Heart right ventricle (tissue), 16 donors: ENCODE results near the gene ARL15. TPM values are rescaled to one million over a fixed set of nuclear protein-coding genes. Genes with fewer than 3 reads are reported as not detected.

ENCODE experiments used
- ATAC-seq, 8 donors: fragments of 200-7000 bp; cut with Tn5 transposase; one replicate each; pipeline ENCODE4 v1.9.1; 2020; ENCODE audit warnings: mild to moderate bottlenecking in 8 of 8, moderate library complexity in 8 of 8, moderate number of reproducible peaks in 1 of 8
- DNase-seq, 2 donors: peaks; one replicate each; pipeline ENCODE4 v3.0.0-alpha.2; 2020
- H3K27ac ChIP-seq, 10 donors: fragments of 200-600 bp; sonication (generic) in 2 of 10; one replicate each; pipeline versions ENCODE4 v1.5.0 to v1.8.0; 2020 to 2022; ENCODE audit warnings: mild to moderate bottlenecking in 3 of 10
- H3K27me3 ChIP-seq, 7 donors: fragments of 200-600 bp; one replicate each; pipeline ENCODE4 v1.8.0; 2021 to 2022; ENCODE audit warnings: mild to moderate bottlenecking in 2 of 7
- H3K36me3 ChIP-seq, 9 donors: fragments of 200-600 bp; sonication (generic) in 1 of 9; one replicate each; pipeline versions ENCODE4 v1.5.0 to v1.8.0; 2020 to 2022; ENCODE audit warnings: mild to moderate bottlenecking in 2 of 9
- H3K4me1 ChIP-seq, 9 donors: fragments of 200-600 bp; sonication (generic) in 1 of 9; one replicate each; pipeline versions ENCODE4 v1.5.0 to v1.8.0; 2020 to 2022; ENCODE audit warnings: mild to moderate bottlenecking in 4 of 9
- H3K4me3 ChIP-seq, 10 donors: fragments of 200-600 bp; sonication (generic) in 2 of 10; one replicate each; pipeline versions ENCODE4 v1.5.0 to v1.8.0; 2020 to 2022; ENCODE audit warnings: mild to moderate bottlenecking in 7 of 10, moderate library complexity in 2 of 10
- H3K9me3 ChIP-seq, 11 donors: fragments of 200-600 bp in 10 of 11; sonication (generic) in 2 of 11; one replicate each; pipeline versions ENCODE4 v1.5.0 to v1.8.0; 2013 to 2022; ENCODE audit warnings: mild to moderate bottlenecking in 2 of 11, control low read depth in 1 of 11, moderate library complexity in 1 of 11
- WGBS, 2 donors: extraction: QIAGEN DNeasy Blood & Tissue Kit; methylation state at CpG; one replicate each; pipeline ENCODE4 v1.1.7; 2013; ENCODE audit warnings: inconsistent platforms in 1 of 2; 5-methylcytosine and 5-hydroxymethylcytosine counted together
- intact Hi-C, 10 donors: fragments of 100-400 bp; cut with DNase I; formaldehyde crosslinking; loops; one replicate each; pipeline versions ENCODE4 v1.11.1 to v1.14.2; 2022
- polyA plus RNA-seq, 2 donors: library from polyadenylated mRNA; stranded (reverse); fragments of 200-250 nt; gene quantifications; one replicate each; pipeline ENCODE4 v1.2.3, GENCODE V29; 2013
- total RNA-seq, 10 donors: library from RNA; stranded (reverse); fragmentation: NEBNext Ultra II Directional in 3 of 10; extraction: Animal tissue kit (Norgen Biotek cat#: 25700) in 3 of 10; gene quantifications; one replicate each; pipeline versions ENCODE4 v1.2.1 to v1.2.4, GENCODE V29; 2021 to 2023
- TF ChIP-seq, protein P1 (sequence below), 9 donors: fragments of 200-600 bp; sonication (generic) in 2 of 9; IDR thresholded peaks; one replicate each; pipeline versions ENCODE4 v1.5.0 to v1.8.0; 2021 to 2022; ENCODE audit warnings: antibody characterized with exemption in 9 of 9, mild to moderate bottlenecking in 5 of 9, moderate library complexity in 1 of 9
- donor health status: Arrhythmogenic right ventricular cardiomyopathy.
- donor health status: ischemic (EF 13 %, LVEDD 7.1; RV severe dilation, severe dysfunction).
- donor health status: healthy with polysubstance abuse.
- donor health status: DM: no; HTN: yes; CAD: no.
- donor health status: DM: no; HTN: no; CAD: no.
- donor health status: ischemic (EF 25% LVEDD 6.9; RV normal size, moderate dysfunction).
- donor health status: ischemic (EF 25% LVEDD 5.7; RV mildly dilated, moderate dysfunction).
- donor health status: healthy.
- donor health status: DM: yes; HTN: yes; CAD: no.
- donor health status: Ischemic cardiomyopathy.
- donor health status: ischemic (EF 35%, LVEDD 5.7; RV mildly dilated, moderate dysfunction).
- donor health status: nonischemic (EF 11% LVEDD 7.7; RV severe dilation, severe dysfunction).
- donor health status: DM: yes; HTN: yes; CAD: no.
- donor health status: PGD.
- donor health status: ischemic (EF 29% LVEDD 5.4; RV normal size, mild dysfunction).
- donor health status: nonischemic (EF 23%, LVEDD 6.1; RV moderate dilation, normal function).

Gene ARL15
- total and polyA plus RNA-seq, 12 donors = 7.8 to 31.8 (median 26.9) TPM

DNA sequence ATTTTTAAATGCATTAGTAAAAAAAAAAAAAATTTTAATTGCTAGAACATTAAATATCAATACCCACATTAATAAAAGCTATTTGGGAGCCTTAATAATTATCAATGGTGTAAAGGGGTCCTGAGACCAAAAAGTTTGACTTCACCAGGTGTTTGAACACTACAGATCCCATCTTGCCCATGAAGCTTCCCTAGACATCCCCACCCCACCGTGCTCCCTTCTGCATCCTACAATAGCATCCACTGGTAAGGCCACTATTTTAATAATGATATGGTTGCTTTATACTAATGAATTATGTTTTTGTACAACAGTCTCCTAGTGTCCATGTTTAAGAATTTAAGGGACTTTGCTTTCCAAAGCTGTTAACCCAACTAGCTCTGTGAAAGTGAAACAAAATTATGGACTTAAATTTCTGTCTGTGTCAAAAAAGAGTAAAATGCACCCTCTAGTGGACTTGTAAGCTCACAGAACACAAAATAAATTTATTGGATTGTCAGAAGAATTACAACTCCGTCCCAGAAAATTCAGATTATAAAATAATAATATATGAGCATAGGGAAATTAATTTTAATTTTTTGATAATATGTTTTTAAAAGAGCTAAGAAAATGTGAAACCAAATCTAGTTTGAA is 76.0 kb downstream of the ARL15 start:
- Histone ChIP-seq H3K4me1 (peaks cover 0 to 77% (median 18%) of the 10 kb centered on the region in 9 donors), H3K4me3 (peak overlapping the region in 2 of 10 donors; percentile 9 to 23)
- 63 to 77% methylated on average over 2 of the region's 2 CpGs for WGBS, 2 donors

DNA sequence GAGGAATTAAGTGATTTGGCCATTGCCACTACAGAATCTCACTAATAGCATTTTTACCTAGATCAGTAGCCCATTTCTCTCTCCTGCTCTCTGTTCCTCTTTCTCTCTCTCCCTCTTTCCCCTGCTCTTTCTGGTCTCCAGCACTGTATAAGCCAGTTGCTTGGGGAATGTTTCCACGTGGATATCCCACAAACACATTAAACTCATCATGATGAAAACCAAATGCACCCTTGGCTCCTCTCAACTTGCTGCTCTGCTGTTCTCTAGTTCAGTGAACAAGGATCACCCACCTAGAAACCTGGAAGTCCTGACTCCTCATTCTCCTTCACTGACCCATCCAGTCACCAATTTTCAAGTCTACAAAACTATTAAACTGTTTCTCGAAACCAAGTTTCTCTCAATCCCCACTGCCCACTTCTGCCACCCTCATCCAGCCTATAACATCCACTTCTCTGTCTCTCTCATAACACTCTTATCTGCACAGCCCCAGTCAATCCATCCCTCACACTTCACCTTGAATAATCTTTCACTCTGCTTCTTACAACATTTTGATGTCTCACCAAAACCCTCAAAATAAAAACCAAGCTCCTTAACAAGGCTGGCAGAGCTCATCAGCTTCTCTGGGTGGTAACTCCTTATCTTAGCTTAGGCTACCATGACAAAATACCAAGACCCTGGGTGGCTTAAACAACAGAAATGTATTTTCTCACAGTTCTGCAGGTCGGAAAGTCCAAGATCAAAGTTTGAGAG is 79.3 kb downstream of the ARL15 start:
- no peaks in the 10 kb centered on the region for H3K27me3 ChIP-seq
- ATAC-seq (no peak), DNase-seq (no peak)
- 60 to 61% methylated on average over 3 of the region's 3 CpGs for WGBS, 2 donors
- H3K4me3 ChIP-seq = no peak overlapping the region
- peaks cover 0 to 67% (median 25%) of the 10 kb centered on the region in 9 donors for H3K4me1 ChIP-seq
- no peaks in the 10 kb centered on the region for H3K36me3 ChIP-seq
- intact Hi-C loops = loop anchor here in 1 of 10 donors (5.0 kb wide), 1 partner anchor 754 kb away; no protein-coding TSS in a partner anchor
- TF ChIP-seq, protein P1, sequence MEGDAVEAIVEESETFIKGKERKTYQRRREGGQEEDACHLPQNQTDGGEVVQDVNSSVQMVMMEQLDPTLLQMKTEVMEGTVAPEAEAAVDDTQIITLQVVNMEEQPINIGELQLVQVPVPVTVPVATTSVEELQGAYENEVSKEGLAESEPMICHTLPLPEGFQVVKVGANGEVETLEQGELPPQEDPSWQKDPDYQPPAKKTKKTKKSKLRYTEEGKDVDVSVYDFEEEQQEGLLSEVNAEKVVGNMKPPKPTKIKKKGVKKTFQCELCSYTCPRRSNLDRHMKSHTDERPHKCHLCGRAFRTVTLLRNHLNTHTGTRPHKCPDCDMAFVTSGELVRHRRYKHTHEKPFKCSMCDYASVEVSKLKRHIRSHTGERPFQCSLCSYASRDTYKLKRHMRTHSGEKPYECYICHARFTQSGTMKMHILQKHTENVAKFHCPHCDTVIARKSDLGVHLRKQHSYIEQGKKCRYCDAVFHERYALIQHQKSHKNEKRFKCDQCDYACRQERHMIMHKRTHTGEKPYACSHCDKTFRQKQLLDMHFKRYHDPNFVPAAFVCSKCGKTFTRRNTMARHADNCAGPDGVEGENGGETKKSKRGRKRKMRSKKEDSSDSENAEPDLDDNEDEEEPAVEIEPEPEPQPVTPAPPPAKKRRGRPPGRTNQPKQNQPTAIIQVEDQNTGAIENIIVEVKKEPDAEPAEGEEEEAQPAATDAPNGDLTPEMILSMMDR (IDR thresholded peaks at IDR 0.05) = no peak
- H3K27ac ChIP-seq = no peak overlapping the region
- H3K9me3 ChIP-seq = no peaks in the 10 kb centered on the region

More for the DNA sequence above, 76.0 kb downstream of the ARL15 start:
- ATAC-seq = peak in 1 of 8 donors; percentile 25
- H3K36me3 ChIP-seq = no peaks in the 10 kb centered on the region
- no peaks in the 10 kb centered on the region for H3K9me3 ChIP-seq
- H3K27ac ChIP-seq = no peak overlapping the region
- TF ChIP-seq, protein P1 (IDR thresholded peaks at IDR 0.05) = peak; percentile 14 to 72 (median 59)
- H3K27me3 ChIP-seq = no peaks in the 10 kb centered on the region
- DNase-seq = no peak
- intact Hi-C loops = loop anchor here in 1 of 10 donors (5.0 kb wide), 1 partner anchor 757 kb away; no protein-coding TSS in a partner anchor

DNA sequence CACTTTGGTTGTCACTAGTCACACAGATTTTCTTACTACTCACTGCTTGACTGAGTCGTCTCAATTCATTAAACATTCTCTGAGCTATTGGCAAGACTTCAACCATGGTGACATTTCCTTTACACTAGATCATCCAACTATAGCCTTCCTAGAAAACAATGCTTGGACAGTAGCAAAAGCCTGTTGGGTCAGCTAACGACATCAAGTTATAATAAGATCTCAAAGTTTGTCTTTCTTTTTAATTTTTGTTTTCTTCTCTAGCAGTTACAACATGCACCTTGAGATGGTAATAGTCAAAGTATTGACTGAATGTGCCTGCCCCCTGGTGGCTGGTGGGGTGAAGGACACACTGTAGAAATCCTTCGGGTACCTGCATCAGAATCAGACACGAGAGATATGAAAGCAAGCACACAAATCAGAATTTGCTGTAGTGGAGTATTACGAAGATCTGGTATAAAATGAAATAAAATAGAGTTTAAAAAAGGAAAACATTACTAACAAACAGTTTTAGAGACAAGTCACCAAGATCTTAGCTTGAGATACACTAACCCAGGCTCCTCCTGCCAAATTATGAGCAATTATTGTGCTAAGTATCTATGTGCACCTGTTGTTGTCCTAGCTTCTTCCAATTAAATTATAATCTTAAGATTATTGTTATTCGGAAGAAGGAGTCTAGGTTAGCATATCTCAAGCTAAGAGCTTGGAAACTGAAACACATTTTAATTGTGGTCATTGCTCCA is 81.2 kb downstream of the ARL15 start:
- Histone ChIP-seq H3K27me3 (no peaks in the 10 kb centered on the region), H3K27ac (no peak overlapping the region), H3K4me3 (no peak overlapping the region), H3K36me3 (no peaks in the 10 kb centered on the region), H3K4me1 (peaks cover 0 to 49% (median 25%) of the 10 kb centered on the region in 9 donors), H3K9me3 (no peaks in the 10 kb centered on the region)
- intact Hi-C loops = loop anchor here in 9 of 10 donors (5.0 to 10.0 kb wide), 8 partner anchors 354 to 1064 kb away; partner anchors contain the start of gene FST (in 2 of the 9)
- 21 to 25% methylated on average over 6 of the region's 6 CpGs for WGBS, 2 donors
- peak in 6 of 8 donors; percentile 62 to 72 (median 66) for ATAC-seq
- TF ChIP-seq, protein P1 (IDR thresholded peaks at IDR 0.05) = peak; percentile 79 to 94 (median 90)
- peak; percentile 70 for DNase-seq

DNA sequence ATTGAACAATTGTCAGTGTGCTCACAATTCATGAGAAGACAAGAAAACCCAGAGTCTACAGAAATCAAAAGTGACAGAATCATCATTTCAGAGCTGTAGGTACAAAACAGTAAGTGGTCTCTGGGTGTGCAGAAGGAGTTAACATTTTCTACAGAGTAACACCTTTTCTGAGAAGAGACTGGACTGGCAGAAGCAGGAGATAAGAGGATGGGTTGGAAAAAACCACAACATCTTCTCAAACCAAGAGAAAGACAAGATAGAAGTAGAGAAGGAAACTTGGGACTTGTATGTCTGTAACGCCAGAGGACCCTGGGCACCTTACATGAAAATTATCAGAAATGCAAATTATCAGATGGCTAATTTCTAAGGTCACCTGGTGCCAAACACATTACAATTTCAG is 82.6 kb downstream of the ARL15 start:
- no peak overlapping the region for H3K27ac ChIP-seq
- ATAC-seq (no peak), DNase-seq (no peak)
- no peaks in the 10 kb centered on the region for H3K27me3 ChIP-seq
- TF ChIP-seq, protein P1 (IDR thresholded peaks at IDR 0.05) = no peak
- 90 to 100% methylated on average over 1 of the region's 1 CpG for WGBS, 2 donors
- intact Hi-C loops = loop anchor here in 9 of 10 donors (5.0 to 10.0 kb wide), 8 partner anchors 353 to 1063 kb away; partner anchors contain the start of gene FST (in 2 of the 9)
- peaks cover 0 to 51% (median 25%) of the 10 kb centered on the region in 9 donors for H3K4me1 ChIP-seq
- H3K36me3 ChIP-seq = no peaks in the 10 kb centered on the region
- H3K9me3 ChIP-seq = no peaks in the 10 kb centered on the region
- no peak overlapping the region for H3K4me3 ChIP-seq
